K562 (cell line): ENCODE measurements around the gene USP6.
"Not testable (repeated sequence)": the region's sequence is repeated elsewhere in the genome, so short reads cannot be mapped to it uniquely, and the experiment has no call there.

Experiments used
- AFF1 ChIP-seq, 2 experiments: fragments of 450-650 bp; IDR thresholded peaks; 2 replicates each; pipeline ENCODE4 v1.6.1; 2018; ENCODE audit warnings: mild to moderate bottlenecking in 2 of 2, low read depth in 1 of 2; ENCODE audit not compliant: partially characterized antibody in 2 of 2
- CTCF ChIP-seq, 3 experiments: IDR thresholded peaks in 2 of 3; conservative IDR thresholded peaks in 1 of 3; 2 replicates each; pipeline ENCODE4 v1.5.1; 2011 to 2012; ENCODE audit warnings: low read length in 3 of 3, mild to moderate bottlenecking in 3 of 3, control low read depth in 2 of 3, improper control_type of control experiment in 1 of 3, inconsistent platforms in 1 of 3, low read depth in 1 of 3, mixed read lengths in 1 of 3, moderate library complexity in 1 of 3; ENCODE audit not compliant: insufficient read depth in 2 of 3
- E2F1 ChIP-seq: sonication (generic); formaldehyde crosslinking; IDR thresholded peaks from 2 replicates; pipeline ENCODE4 v1.8.1; 2023; ENCODE audit warnings: mild to moderate bottlenecking, missing genetic modification reagents, moderate library complexity
- EZH2 ChIP-seq: IDR thresholded peaks from 2 replicates; pipeline ENCODE4 v1.6.1; 2012; ENCODE audit warnings: low read depth, mild to moderate bottlenecking, inconsistent platforms, low read length, borderline replicate concordance
- FOS ChIP-seq: IDR thresholded peaks from 3 replicates; pipeline ENCODE4 v1.6.1; 2011; ENCODE audit not compliant: insufficient read length; ENCODE audit errors: extremely low read depth
- KDM1A ChIP-seq, 2 experiments: fragments of 450-650 bp; IDR thresholded peaks; 2 replicates each; pipeline ENCODE4 v1.6.1; 2016; ENCODE audit warnings: mild to moderate bottlenecking in 2 of 2
- MAX ChIP-seq: sonication (generic); formaldehyde crosslinking; IDR thresholded peaks from 2 replicates; pipeline ENCODE4 v1.9.0; 2022; ENCODE audit warnings: mild to moderate bottlenecking, missing genetic modification reagents
- MCM5 ChIP-seq: fragments of 450-650 bp; IDR thresholded peaks from 2 replicates; pipeline ENCODE4 v1.6.1; 2016; ENCODE audit warnings: low read depth
- NKRF ChIP-seq: fragments of 450-650 bp; IDR thresholded peaks from 2 replicates; pipeline ENCODE4 v1.6.1; 2016; ENCODE audit warnings: borderline replicate concordance
- PTRF ChIP-seq: fragments of 450-650 bp; IDR thresholded peaks from 2 replicates; pipeline ENCODE4 v1.6.1; 2016; ENCODE audit warnings: mild to moderate bottlenecking, missing genetic modification characterization, missing compliant biosample characterization
- USF1 ChIP-seq: sonication (generic); formaldehyde crosslinking; IDR thresholded peaks from 2 replicates; pipeline ENCODE4 v1.9.0; 2022; ENCODE audit warnings: mild to moderate bottlenecking, missing genetic modification reagents
- ZFP36 ChIP-seq: fragments of 150-350 bp; IDR thresholded peaks from 2 replicates; pipeline ENCODE4 v1.6.1; 2018; ENCODE audit warnings: low read length, low read depth; ENCODE audit not compliant: partially characterized antibody
- ZNF318 ChIP-seq, 2 experiments: fragments of 450-650 bp; IDR thresholded peaks; 2 replicates each; pipeline ENCODE4 v1.6.1; 2016; ENCODE audit warnings: mild to moderate bottlenecking in 2 of 2, borderline replicate concordance in 1 of 2, low read depth in 1 of 2, moderate library complexity in 1 of 2
- ZNF699 ChIP-seq: fragments of 250-450 bp; sonication (Bioruptor Pico); IDR thresholded peaks from 2 replicates; pipeline ENCODE4 v1.8.0; 2021; ENCODE audit warnings: mild to moderate bottlenecking, moderate library complexity; ENCODE audit not compliant: insufficient replicate concordance

- TF ChIP-seq EZH2; PTRF; CTCF (IDR thresholded peaks at IDR 0.05 in 2 of 3, conservative IDR thresholded peaks at IDR 0.05 in 1 of 3; ENCODE audit: insufficient read depth in 2 of 3, low read depth in 1 of 3, low read length in 3 of 3); KDM1A (IDR thresholded peaks at IDR 0.05); ZFP36; ZNF318 (IDR thresholded peaks at IDR 0.05; ENCODE audit: borderline replicate concordance in 1 of 2, low read depth in 1 of 2); NKRF; USF1 (CRISPR knock-in tag); AFF1 (IDR thresholded peaks at IDR 0.05; ENCODE audit: low read depth in 1 of 2, partially characterized antibody in 2 of 2); MAX (CRISPR knock-in tag); E2F1; FOS; MCM5; ZNF699 (CRISPR knock-in tag): not testable (repeated sequence)
Observed at GRCh38 chr17:5175027-5175426, 59.2 kb downstream of the USP6 start.
